Epithelial cell of proximal tubule (primary cell): Measurements from ENCODE around the gene PRSS57. TPM values are rescaled to one million over a fixed set of nuclear protein-coding genes. Genes with fewer than 3 reads are reported as not detected.

Experiments
- DNase-seq: peaks from one replicate; pipeline ENCODE4 v3.0.0-alpha.2; 2011; ENCODE audit warnings: low read depth
- H3K4me3 ChIP-seq: 2 replicates; pipeline ENCODE4 v1.5.1; 2011; ENCODE audit warnings: low read depth, mild to moderate bottlenecking, low read length
- CTCF ChIP-seq: conservative IDR thresholded peaks from 2 replicates; pipeline ENCODE4 v1.5.1; 2012; ENCODE audit warnings: low read depth, mild to moderate bottlenecking, low read length
- total RNA-seq: library from RNA; depleted of rRNA; stranded (reverse); fragments of >200 nt; gene quantifications from 2 replicates; pipeline ENCODE4 v1.2.3, GENCODE V29; 2015

Gene PRSS57
- total RNA-seq, 1 donor from 2014 or later: not detected

- TF ChIP-seq CTCF: no peak
- no peak overlapping the region for H3K4me3 ChIP-seq
- DNase-seq: no peak
These were observed 7.0 kb downstream of the PRSS57 start for GRCh38 chr19:688214-688613.

- no peak for DNase-seq
- no peak overlapping the region for H3K4me3 ChIP-seq
These were observed 7.6 kb downstream of the PRSS57 start for GRCh38 chr19:687569-688166.

DNA sequence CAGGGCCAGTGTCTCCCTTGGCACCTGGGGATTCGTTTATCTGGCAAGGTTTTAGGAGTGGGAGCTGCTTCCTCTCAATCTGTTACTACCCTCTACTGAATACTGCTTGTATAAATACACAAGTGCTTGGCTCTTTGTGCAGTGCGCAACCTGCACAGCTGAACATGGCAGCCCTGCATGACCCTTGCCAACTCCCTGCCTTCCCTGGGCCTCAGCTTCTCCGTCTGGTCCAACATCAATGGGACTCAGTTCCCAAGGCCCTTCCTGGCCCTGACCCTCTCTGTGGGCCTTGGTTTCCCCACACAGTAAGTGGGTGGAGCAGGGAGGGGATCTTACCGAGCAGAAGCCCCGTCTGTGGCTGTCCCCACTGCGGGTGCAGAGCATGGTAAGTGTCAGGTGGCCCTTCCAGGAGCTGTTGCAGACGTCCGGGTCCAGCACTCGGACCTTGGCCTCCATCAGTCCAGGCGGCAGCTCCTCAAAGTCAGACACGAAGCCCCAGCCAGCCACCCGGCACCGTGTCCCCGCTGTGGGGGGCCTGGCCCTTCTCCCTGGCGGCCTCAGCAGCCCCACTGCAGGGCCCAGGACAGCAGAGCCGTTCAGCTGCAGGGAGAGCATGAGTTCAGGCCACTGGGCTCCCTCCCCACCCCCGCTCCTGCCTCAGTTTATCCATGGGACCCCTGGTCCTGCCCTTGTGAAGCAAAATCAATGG, 8.5 kb downstream of the PRSS57 start:
- no peak for DNase-seq
- no peak for TF ChIP-seq CTCF
- H3K4me3 ChIP-seq: no peak overlapping the region

More at GRCh38 chr19:687569-688166, 7.6 kb downstream of the PRSS57 start:
- TF ChIP-seq CTCF: no peak

DNA sequence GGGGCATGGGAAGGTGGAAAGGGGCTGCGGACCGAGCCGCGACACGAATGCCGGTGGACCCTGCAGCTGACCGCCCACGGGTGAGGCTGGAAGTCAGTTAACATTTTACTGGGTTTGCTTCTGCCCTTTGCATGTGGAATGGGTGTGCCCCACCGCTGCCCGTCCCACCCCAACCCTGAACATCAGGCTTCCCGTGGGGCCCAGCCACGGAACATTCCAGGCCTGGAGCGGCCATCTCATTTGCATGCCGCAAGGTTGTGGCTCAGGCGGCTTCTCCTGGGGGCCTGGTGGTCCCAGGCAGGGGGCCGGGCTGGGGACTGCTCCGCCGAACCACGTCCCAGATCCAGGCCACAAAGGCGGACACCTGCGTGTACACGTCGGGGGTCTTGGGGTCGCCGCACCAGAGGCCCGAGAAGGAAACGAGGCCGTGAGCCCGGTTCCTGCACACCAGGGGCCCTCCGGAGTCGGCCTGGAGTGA, 9.8 kb downstream of the PRSS57 start:
- no peak for TF ChIP-seq CTCF
- no peak for DNase-seq
- H3K4me3 ChIP-seq: no peak overlapping the region

GRCh38 chr19:682678-683320, 12.5 kb downstream of the PRSS57 start:
- DNase-seq: no peak
- TF ChIP-seq CTCF: no peak
- H3K4me3 ChIP-seq: no peak overlapping the region

DNA sequence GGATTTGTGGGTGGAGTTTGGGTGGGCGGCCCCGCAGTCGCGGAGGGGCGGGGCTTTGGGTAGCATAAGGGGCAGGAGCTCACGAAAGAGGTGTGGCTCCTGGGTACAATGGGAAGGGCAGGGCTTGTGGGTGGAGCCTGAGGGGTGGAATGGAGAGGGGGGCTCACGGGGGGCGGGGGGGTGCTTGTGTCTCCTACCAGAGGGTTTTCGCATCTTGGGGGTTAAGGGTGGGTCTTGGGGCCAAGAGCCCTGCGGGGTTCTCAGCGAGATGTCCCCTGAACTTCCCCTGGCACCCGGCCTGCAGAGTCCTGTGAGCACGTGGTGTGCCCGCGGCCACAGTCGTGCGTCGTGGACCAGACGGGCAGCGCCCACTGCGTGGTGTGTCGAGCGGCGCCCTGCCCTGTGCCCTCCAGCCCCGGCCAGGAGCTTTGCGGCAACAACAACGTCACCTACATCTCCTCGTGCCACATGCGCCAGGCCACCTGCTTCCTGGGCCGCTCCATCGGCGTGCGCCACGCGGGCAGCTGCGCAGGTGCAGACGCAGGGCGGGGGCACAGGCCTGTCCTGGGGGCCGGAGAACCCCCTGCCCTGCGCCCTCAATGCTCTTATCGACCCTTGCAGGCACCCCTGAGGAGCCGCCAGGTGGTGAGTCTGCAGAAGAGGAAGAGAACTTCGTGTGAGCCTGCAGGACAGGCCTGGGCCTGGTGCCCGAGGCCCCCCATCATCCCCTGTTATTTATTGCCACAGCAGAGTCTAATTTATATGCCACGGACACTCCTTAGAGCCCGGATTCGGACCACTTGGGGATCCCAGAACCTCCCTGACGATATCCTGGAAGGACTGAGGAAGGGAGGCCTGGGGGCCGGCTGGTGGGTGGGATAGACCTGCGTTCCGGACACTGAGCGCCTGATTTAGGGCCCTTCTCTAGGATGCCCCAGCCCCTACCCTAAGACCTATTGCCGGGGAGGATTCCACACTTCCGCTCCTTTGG, 13.9 kb downstream of the PRSS57 start:
- no peak for DNase-seq
- TF ChIP-seq CTCF: no peak
- peak overlapping the region; percentile 67 for H3K4me3 ChIP-seq
